Vein endothelial cell (primary cell): ENCODE measurements around the gene PLEKHA6. TPM values are rescaled to one million over a fixed set of nuclear protein-coding genes. Genes with fewer than 3 reads are reported as not detected.

Experiments
- small RNA-seq: library from RNA; depleted of rRNA; stranded (forward); fragments of <200 nt; gene quantifications from one replicate; pipeline ENCODE3, GENCODE V24; 2012
- total RNA-seq: library from RNA; depleted of rRNA; stranded (reverse); fragments of >200 nt; gene quantifications from 2 replicates; pipeline ENCODE4 v1.2.3, GENCODE V29; 2012

PLEKHA6 gene
- total RNA-seq: 3.6 and 13.9 TPM in 2 replicates

GRCh38 chr1:204359474-204360255 lies at the start of gene PLEKHA6:
Gene PLEKHA6 (minus strand): TSS chr1:204359929. CDS start chr1:204273727, 86,202 bp downstream.

GRCh38 chr1:204213668-204214662 lies 145.8 kb downstream of the PLEKHA6 start, which contains the start of gene GOLT1A:
Gene GOLT1A (minus strand): TSS chr1:204213988. CDS start chr1:204213906, 82 bp downstream.

GRCh38 chr1:204196068-204196795 lies 163.5 kb downstream of the PLEKHA6 start, which contains the start of gene KISS1:
Gene KISS1 (minus strand): TSS chr1:204196491. CDS start chr1:204192876, 3,615 bp downstream.

Small RNAs within 50 kb of the gene (small RNA-seq; reads per million reads assigned to genes)
- gene AL606489.2: not detected

Other genes with a start within 250 kb of the PLEKHA6 start
- gene ETNK2, start 207.9 kb downstream of the PLEKHA6 start, total RNA-seq: 16.8 and 30.4 TPM in 2 replicates
- gene REN, start 193.6 kb downstream of the PLEKHA6 start, total RNA-seq: 0.10 and 0.33 TPM in 2 replicates
- not detected in 2 replicates for gene KISS1, start 163.4 kb downstream of the PLEKHA6 start, total RNA-seq
- not detected in 2 replicates for gene GOLT1A, start 145.9 kb downstream of the PLEKHA6 start, total RNA-seq
- 35.3 and 39.7 TPM in 2 replicates for gene PPP1R15B, start 51.9 kb upstream of the PLEKHA6 start, total RNA-seq
- gene PIK3C2B, start 134.9 kb upstream of the PLEKHA6 start, total RNA-seq: 40.4 and 52.6 TPM in 2 replicates
- 22.5 and 28.2 TPM in 2 replicates for gene MDM4, start 156.5 kb upstream of the PLEKHA6 start, total RNA-seq